Measurements from ENCODE around the gene FANCG.

FANCG gene

DNA sequence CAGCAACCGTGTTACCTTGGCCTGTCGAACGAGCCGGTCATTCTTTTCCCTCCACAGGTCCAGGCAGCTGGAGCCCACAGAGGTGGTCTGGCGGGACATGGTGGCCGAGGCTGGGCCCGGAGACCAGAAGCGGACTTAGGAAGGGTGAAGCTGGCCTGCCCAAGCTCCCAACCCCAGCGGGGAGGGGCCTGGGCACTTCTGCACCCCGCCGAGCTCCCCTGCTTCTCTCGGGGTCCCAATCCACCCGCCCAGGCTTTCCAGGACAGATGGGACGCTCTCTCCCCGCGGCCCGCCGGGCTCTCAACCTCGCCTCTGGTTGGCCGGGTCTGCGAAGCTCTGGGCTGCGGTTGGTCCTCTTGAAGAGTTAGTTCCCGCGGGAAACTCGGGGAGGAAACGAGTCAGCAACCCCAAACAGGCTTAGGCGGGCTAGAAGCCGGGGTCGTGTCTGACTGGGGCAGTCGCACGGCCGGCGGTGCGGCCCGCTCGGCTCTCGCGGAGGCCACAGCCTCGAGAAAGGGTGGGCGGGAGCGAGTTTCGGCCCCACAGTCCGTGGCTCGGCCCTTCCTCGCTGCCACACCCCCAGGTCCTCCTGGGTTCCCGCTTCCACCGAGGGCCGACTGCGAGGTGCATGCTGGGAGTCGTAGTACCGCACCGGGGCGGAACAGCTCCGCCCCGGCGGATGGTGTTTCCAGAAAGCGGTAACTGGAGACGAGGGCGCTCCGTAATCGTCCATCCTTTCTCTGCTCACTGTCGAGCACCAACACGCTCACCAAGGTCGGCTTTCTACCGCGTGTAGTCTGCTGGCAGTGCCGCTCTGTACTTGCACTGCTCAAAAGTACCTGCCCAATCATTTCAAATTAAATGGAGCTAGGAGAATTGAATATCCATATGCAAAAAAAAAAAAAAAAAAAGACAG, at the start of gene FANCG:
Gene FANCG (minus strand): TSS at position 517 of the 916 bp plus-strand sequence. CDS start 418 bp downstream, at position 99.
- peak; percentile 62 to 74 (median 71) for DNase-seq (ENCODE audit: low read depth in 3 of 3)

GRCh38 chr9:35116898-35117551, 37.3 kb upstream of the FANCG start:
- DNase-seq (ENCODE audit: low read depth in 3 of 3): peak; percentile 56 to 84 (median 71)

DNA sequence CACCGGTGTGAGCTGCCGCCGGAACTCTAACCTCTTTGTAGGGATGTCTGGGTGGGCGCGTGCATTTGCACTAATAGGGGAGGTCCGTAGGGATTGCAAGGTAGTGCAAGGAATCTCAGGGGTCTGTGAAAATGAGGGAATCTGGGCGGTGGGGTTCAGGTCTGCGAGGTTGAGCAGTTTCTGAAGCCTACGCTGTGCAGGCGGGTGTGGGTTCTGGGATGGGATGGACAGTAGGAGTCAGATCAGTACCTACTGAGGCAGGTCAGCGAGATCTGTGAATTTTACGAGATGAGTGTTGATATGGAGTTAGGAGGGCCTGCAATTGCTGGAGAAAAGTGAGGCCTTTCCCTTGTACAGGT, 36.8 kb upstream of the FANCG start:
- no peak for DNase-seq (ENCODE audit: low read depth in 3 of 3)

- peak; percentile 79 to 82 (median 82) for DNase-seq (ENCODE audit: low read depth in 3 of 3)
Observed at GRCh38 chr9:35115680-35116538, 36.2 kb upstream of the FANCG start, which contains the start of gene ATOSB. Gene ATOSB (minus strand): TSS chr9:35115862. CDS start chr9:35108274, 7,588 bp downstream.

GRCh38 chr9:35114840-35115628, 35.3 kb upstream of the FANCG start:
- no peak for DNase-seq (ENCODE audit: low read depth in 3 of 3)

DNA sequence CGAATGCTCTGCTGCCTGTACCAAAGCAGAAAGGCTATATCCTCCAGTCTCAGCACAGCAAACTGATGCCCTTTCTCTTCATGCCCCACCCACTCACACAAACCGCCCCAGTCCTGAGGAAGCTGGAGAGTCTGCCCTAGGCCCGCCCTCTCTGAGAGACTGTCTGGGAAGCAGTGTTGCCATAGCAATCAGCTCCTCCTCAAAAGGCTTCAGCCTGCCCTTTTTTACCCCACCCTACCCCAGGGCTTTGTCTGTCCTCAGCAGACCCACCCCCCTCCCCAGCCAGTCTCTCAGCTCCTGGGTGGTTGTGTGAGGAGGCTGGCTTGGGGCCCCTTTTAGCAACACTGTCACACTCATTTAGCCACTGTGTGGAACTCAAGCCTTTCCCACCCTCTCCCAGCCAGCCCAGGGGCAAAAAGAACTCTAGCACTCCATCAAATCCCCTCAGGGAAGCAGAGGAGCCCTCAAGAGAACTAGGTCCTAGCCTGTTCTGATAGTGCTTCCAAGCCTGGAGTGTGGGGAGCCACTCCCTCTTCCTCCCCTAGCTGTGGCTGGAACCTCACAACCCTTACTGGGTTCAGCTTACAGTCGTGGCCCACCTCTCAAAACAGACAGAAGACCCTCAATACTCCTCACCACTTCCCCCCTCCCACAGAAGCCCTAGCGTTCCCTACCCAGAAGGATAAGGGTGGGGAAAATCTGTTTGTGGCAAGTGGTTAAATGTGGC, 34.5 kb upstream of the FANCG start:
- peak in 2 of 3 experiments; percentile 48 to 59 for DNase-seq (ENCODE audit: low read depth in 3 of 3)

- no peak for DNase-seq (ENCODE audit: low read depth in 3 of 3)
Observed at GRCh38 chr9:35112257-35113020, 32.7 kb upstream of the FANCG start.

GRCh38 chr9:35111001-35111933, 31.5 kb upstream of the FANCG start:
- DNase-seq (ENCODE audit: low read depth in 3 of 3): peak; percentile 87 to 94 (median 91)

DNA sequence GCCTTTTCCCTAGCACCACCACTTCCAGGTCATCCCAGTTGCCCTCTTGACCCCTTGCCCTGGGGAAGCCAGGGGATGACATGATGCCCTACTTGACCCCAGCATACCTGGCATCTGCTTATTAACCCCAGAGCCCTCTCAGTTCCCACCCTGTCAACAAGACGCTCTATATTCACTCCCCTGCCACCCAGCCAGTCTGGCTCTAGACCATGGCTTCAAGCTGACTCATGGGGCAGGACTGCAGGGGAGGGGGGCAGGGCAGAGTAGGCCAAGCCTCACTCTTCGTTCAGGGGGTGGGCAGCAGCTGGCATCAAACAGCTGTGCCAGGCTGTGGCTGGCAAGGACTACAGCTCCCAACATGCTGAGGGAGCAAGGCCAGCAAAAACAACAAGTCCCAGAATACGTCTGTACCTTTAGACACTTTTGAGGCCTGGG, 30.6 kb upstream of the FANCG start:
- DNase-seq (ENCODE audit: low read depth in 3 of 3): no peak

DNA sequence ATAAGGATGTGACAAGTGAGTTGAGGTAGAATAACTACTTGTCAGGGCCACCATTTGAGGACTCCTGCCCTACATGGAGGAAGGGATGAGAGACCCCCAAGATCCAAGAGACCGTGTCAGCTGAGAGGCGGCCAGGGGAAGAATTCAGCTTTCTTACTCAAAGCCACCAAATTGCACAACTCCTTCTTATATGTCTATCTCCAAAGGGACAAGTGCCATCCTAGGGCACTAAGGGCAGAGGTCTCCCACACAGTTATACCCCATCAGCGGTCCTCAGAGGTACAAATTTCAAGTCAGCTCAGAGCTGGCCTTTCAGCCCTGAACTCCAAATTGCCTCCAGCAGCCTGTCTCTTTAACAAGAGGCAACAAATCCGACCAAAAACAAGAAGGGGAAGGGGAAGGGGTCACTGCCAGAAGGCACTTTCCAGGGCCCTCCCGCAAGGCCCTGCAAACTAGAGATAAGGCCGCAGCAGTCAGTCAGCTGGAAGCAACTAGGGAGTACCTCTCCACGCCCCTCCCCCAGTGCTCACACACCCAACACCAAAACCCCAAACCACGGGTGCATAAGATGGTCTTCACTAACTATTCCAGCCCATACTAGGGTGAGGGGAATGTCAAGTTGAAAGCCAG, 29.3 kb upstream of the FANCG start:
- no peak for DNase-seq (ENCODE audit: low read depth in 3 of 3)

GRCh38 chr9:35108461-35108860, 28.7 kb upstream of the FANCG start:
- no peak for DNase-seq (ENCODE audit: low read depth in 3 of 3)

- DNase-seq (ENCODE audit: low read depth in 3 of 3): no peak
Observed at GRCh38 chr9:35107297-35108290, 27.9 kb upstream of the FANCG start.

DNA sequence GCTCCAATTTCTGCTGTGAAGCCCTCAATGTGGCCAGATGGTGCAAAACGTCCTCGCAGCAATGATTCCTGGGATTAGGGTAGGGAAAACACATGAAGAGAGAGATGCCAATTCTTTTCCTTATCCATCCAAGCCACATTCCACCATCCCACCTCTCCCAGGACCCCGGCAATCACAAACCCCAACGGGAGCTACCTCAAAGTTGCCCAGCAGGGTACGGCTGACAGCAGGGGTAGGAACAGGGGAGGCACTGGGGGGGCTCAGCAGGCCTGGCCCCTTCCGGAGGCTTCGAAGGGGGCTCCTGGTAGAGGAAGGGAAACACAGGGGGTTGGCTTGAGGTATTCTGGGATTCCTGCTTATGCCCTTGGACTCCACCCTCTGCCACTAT, 26.6 kb upstream of the FANCG start:
- no peak for DNase-seq (ENCODE audit: low read depth in 3 of 3)

DNA sequence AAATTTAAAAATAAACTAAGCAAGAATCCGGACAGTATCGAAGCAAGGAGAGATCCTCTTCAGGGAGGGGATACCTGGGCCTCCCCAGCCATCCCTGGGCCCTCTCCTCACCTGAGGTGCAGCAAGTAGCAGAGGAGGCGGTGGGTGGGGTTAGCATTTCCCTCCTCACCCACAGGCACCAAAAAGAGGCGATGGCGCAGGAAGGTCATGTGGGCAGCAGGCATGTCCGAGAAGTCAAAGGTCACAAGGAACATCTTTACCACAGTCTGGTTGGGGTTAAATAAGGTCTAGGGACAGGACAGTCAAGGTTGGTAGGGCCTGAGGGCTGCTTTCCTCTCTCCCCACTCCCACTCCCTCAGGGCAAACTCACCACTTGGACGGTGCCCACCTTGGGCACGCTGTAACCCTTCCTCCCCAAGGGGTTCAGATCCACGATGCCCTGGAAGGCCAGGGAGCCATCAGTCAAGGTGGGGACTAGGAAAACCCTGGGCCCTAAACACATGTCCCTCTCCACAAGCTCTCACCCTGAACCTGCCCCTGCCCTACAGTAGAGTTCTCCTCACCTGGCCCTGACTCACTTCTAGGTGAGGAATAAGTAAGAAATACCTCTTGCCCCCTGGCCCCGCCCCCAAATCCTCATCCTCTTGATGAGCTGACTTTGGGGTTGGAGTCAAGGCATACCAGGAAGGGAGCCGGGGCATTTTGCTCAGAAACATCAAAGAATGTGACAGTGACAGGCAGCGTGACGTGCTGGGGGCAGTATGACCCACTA, 26.0 kb upstream of the FANCG start:
- no peak for DNase-seq (ENCODE audit: low read depth in 3 of 3)

GRCh38 chr9:35105126-35105525, 25.4 kb upstream of the FANCG start:
- DNase-seq (ENCODE audit: low read depth in 3 of 3): no peak

- no peak for DNase-seq (ENCODE audit: low read depth in 3 of 3)
Observed at GRCh38 chr9:35104586-35104985, 24.8 kb upstream of the FANCG start.
